Mammary epithelial cell (primary cell): Measurements from ENCODE around the gene BTBD16.

Experiments used
- EZH2 ChIP-seq: IDR thresholded peaks from 2 replicates; pipeline ENCODE4 v1.6.1; 2012; ENCODE audit warnings: low read length, inconsistent platforms, borderline replicate concordance
- TF ChIP-seq, protein P1 (sequence below), 2 donors: IDR thresholded peaks in 1 of 2; conservative IDR thresholded peaks in 1 of 2; 2 replicates each; pipeline ENCODE4 v1.5.1; 2011 to 2012; ENCODE audit warnings: inconsistent platforms in 2 of 2, low read length in 2 of 2, mild to moderate bottlenecking in 2 of 2, control low read depth in 1 of 2, low read depth in 1 of 2; ENCODE audit not compliant: insufficient read depth in 1 of 2; ENCODE audit errors: extremely low read depth in 1 of 2

DNA sequence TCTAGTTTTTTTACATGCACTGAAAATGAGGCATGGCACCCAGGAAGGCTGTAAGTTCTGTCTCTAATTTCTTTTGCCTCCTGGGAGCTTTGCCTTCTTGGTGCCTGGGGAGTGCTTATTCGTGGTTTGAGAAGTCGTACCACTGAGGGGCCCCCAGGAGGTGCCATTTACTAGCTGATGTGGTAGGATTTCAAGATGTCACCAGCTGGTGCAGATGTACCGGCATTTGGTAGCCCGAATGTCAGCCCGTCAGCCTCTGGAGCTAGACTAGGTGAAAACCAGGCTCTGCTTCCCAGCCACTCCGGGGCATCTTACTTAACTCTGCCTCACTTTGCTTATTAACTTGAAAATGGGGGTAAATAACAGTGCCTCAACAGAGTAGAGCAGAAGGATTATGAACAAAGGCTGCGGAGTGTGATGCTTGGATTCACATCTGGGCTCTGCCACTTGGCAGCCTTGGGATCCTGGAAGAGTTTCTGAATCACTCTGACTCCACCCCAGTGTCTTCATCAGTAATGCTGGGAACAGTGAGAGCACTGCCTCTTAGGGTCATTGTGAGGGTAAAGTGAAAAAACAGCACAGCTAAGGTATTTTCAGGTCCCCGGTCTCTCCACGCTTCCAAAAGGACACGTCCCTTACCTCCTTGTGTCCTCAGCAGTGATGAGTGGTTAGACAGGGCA is 31.4 kb upstream of the BTBD16 start:
- TF ChIP-seq, protein P1, sequence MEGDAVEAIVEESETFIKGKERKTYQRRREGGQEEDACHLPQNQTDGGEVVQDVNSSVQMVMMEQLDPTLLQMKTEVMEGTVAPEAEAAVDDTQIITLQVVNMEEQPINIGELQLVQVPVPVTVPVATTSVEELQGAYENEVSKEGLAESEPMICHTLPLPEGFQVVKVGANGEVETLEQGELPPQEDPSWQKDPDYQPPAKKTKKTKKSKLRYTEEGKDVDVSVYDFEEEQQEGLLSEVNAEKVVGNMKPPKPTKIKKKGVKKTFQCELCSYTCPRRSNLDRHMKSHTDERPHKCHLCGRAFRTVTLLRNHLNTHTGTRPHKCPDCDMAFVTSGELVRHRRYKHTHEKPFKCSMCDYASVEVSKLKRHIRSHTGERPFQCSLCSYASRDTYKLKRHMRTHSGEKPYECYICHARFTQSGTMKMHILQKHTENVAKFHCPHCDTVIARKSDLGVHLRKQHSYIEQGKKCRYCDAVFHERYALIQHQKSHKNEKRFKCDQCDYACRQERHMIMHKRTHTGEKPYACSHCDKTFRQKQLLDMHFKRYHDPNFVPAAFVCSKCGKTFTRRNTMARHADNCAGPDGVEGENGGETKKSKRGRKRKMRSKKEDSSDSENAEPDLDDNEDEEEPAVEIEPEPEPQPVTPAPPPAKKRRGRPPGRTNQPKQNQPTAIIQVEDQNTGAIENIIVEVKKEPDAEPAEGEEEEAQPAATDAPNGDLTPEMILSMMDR (conservative IDR thresholded peaks at IDR 0.05 in 1 of 2, IDR thresholded peaks at IDR 0.05 in 1 of 2; ENCODE audit: extremely low read depth in 1 of 2, insufficient read depth in 1 of 2, low read depth in 1 of 2, low read length in 2 of 2): no peak
- no peak for TF ChIP-seq EZH2
